Heart left ventricle (tissue), 13 donors: ENCODE results near the gene RDX.

Source experiments
- POLR2A ChIP-seq, 2 donors: fragments of 450-650 bp; IDR thresholded peaks; one replicate each; pipeline ENCODE4 v1.6.1; 2017; ENCODE audit warnings: antibody characterized with exemption in 2 of 2, mild to moderate bottlenecking in 2 of 2, moderate library complexity in 2 of 2
- TF ChIP-seq, protein P1 (sequence below), 12 donors: fragments of 200-600 bp; sonication (generic) in 4 of 12; IDR thresholded peaks; one replicate each; pipeline versions ENCODE4 v1.5.0 to v1.8.0; 2018 to 2022; ENCODE audit warnings: antibody characterized with exemption in 12 of 12, mild to moderate bottlenecking in 5 of 12
- donor health status: ischemic (EF 13 %, LVEDD 7.1; RV severe dilation, severe dysfunction).
- donor health status: DM: no; HTN: yes; CAD: no.
- donor health status: DM: no; HTN: no; CAD: no.
- donor health status: ischemic (EF 25% LVEDD 6.9; RV normal size, moderate dysfunction).
- donor health status: ischemic (EF 25% LVEDD 5.7; RV mildly dilated, moderate dysfunction).
- donor health status: ischemic (EF 35%, LVEDD 5.7; RV mildly dilated, moderate dysfunction).
- donor health status: nonischemic (EF 11% LVEDD 7.7; RV severe dilation, severe dysfunction).
- donor health status: DM: yes; HTN: yes; CAD: no.
- donor health status: PGD.
- donor health status: ischemic (EF 29% LVEDD 5.4; RV normal size, mild dysfunction).
- donor health status: nonischemic (EF 23%, LVEDD 6.1; RV moderate dilation, normal function).

DNA sequence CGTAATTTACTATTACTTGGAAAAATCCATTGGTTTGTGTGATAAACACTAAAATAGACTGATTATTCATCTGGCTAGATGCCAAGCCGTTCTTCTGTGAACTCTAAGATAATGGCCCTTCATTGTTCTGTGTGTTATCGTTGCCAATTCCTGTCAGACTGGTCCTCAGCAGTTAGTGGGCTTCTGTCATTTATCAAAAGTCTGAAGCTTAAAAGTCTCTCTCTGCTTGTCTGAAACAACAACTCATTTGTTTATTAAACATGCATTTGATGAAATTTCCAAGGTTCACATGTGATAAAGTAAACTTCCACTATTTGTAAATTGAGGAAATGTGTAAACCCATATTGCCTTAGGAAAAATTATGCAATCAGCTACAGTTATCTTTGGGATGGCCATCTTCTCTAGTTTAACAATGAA is 21.1 kb upstream of the RDX start:
- TF ChIP-seq, protein P1, sequence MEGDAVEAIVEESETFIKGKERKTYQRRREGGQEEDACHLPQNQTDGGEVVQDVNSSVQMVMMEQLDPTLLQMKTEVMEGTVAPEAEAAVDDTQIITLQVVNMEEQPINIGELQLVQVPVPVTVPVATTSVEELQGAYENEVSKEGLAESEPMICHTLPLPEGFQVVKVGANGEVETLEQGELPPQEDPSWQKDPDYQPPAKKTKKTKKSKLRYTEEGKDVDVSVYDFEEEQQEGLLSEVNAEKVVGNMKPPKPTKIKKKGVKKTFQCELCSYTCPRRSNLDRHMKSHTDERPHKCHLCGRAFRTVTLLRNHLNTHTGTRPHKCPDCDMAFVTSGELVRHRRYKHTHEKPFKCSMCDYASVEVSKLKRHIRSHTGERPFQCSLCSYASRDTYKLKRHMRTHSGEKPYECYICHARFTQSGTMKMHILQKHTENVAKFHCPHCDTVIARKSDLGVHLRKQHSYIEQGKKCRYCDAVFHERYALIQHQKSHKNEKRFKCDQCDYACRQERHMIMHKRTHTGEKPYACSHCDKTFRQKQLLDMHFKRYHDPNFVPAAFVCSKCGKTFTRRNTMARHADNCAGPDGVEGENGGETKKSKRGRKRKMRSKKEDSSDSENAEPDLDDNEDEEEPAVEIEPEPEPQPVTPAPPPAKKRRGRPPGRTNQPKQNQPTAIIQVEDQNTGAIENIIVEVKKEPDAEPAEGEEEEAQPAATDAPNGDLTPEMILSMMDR (IDR thresholded peaks at IDR 0.05): no peak
- TF ChIP-seq POLR2A (IDR thresholded peaks at IDR 0.05): no peak
